HCT116 (cell line): ENCODE results near the gene CARS1. TPM values are rescaled to one million over a fixed set of nuclear protein-coding genes. Genes with fewer than 3 reads are reported as not detected.

Source experiments
- ATAC-seq: fragments of 200-7000 bp; cut with Tn5 transposase; 2 replicates; pipeline ENCODE4 v1.9.1; 2020; ENCODE audit warnings: mild to moderate bottlenecking, moderate library complexity
- BruUV-seq: library from RNA; stranded (reverse); fragments of 400-500 nt; replicated peaks from 2 replicates; lab custom pipeline; 2021; lab: Mats Ljungman, UMichigan
- CTCF ChIA-PET: fragments of 300-600 bp; sonication (Branson Sonifier 250); formaldehyde crosslinking; loops from one replicate; lab custom pipeline; 2021; ENCODE audit warnings: antibody characterized with exemption; lab: Charles Lee
- POLR2A ChIA-PET: fragments of 300-600, 350-600 bp; sonication (Branson Sonifier 250); formaldehyde crosslinking; loops from one replicate; lab custom pipeline; 2021; ENCODE audit warnings: antibody characterized with exemption; lab: Charles Lee
- RAD21 ChIA-PET, 2 experiments: fragments of 300-600 bp; sonication (Branson Sonifier 250); formaldehyde crosslinking; loops; one replicate each; lab custom pipeline; 2023; ENCODE audit warnings: low total read pairs in 2 of 2; ENCODE audit not compliant: uncharacterized antibody in 2 of 2, unreplicated experiment in 2 of 2, low non-redundant PET in 1 of 2; lab: Charles Lee
- DNase-seq: peaks from one replicate; pipeline ENCODE4 v3.0.0-alpha.2; 2010; ENCODE audit warnings: low read depth, low spot score
- H2AFZ ChIP-seq: fragments of 200-600 bp; shearing (Covaris generic), sonication (generic); 2 replicates; pipeline ENCODE4 v1.6.1; 2017; ENCODE audit warnings: low read depth, mixed run types, mixed read lengths, antibody characterized with exemption, low read length; ENCODE audit not compliant: poor library complexity, severe bottlenecking
- H3K27ac ChIP-seq: 2 replicates; pipeline ENCODE4 v1.5.1; 2012; ENCODE audit warnings: low read depth, low read length
- H3K27me3 ChIP-seq: fragments of 200-600 bp; sonication (generic); 2 replicates; pipeline ENCODE4 v1.6.1; 2016; ENCODE audit warnings: mixed run types, low read length, mixed read lengths; ENCODE audit not compliant: insufficient read depth
- H3K36me3 ChIP-seq, 2 experiments: fragments of 200-500 bp in 1 of 2; fragments of 200-600 bp in 1 of 2; sonication (Bioruptor generic) in 1 of 2; sonication (generic) in 1 of 2; 2 replicates each; pipeline versions ENCODE4 v1.5.1 to v1.6.1; 2014 to 2016; ENCODE audit warnings: low read length in 2 of 2, inconsistent platforms in 1 of 2, mixed read lengths in 1 of 2, mixed run types in 1 of 2; ENCODE audit not compliant: insufficient read depth in 2 of 2, control insufficient read depth in 1 of 2
- H3K4me1 ChIP-seq, 2 experiments: fragments of 200-600 bp in 1 of 2; sonication (generic) in 1 of 2; 2 replicates each; pipeline versions ENCODE4 v1.5.1 to v1.6.1; 2012 to 2017; ENCODE audit warnings: low read length in 2 of 2, inconsistent platforms in 1 of 2, mild to moderate bottlenecking in 1 of 2, mixed read lengths in 1 of 2, mixed run types in 1 of 2, moderate library complexity in 1 of 2; ENCODE audit not compliant: insufficient read depth in 2 of 2, control insufficient read depth in 1 of 2
- H3K4me2 ChIP-seq: fragments of 200-600 bp; sonication (generic); 2 replicates; pipeline ENCODE4 v1.6.1; 2017; ENCODE audit warnings: mixed run types, low read length, mixed read lengths
- H3K4me3 ChIP-seq, 2 experiments: fragments of 200-600 bp in 1 of 2; sonication (generic) in 1 of 2; replicated peaks in 1 of 2; 2 replicates each; pipeline ENCODE4 v1.5.1; 2011 to 2016; ENCODE audit warnings: low read length in 2 of 2, control low read depth in 1 of 2, low read depth in 1 of 2, mild to moderate bottlenecking in 1 of 2, mixed read lengths in 1 of 2, mixed run types in 1 of 2
- H3K79me2 ChIP-seq: fragments of 200-600 bp; sonication (generic); 2 replicates; pipeline ENCODE4 v1.6.1; 2017; ENCODE audit warnings: mild to moderate bottlenecking, mixed run types, low read length, moderate library complexity, mixed read lengths; ENCODE audit not compliant: insufficient read depth
- H3K9ac ChIP-seq: fragments of 200-600 bp; sonication (generic); 2 replicates; pipeline ENCODE4 v1.6.1; 2016; ENCODE audit warnings: low read length, mixed read lengths
- H3K9me2 ChIP-seq: fragments of 200-600 bp; sonication (generic), shearing (Covaris generic); 2 replicates; pipeline ENCODE4 v1.6.1; 2017; ENCODE audit warnings: mixed run types, mild to moderate bottlenecking, moderate library complexity; ENCODE audit not compliant: insufficient read depth
- H3K9me3 ChIP-seq, 2 experiments: fragments of 200-500 bp in 1 of 2; fragments of 200-600 bp in 1 of 2; sonication (Bioruptor generic) in 1 of 2; sonication (generic) in 1 of 2; 2 replicates each; pipeline ENCODE4 v1.6.1; 2014 to 2017; ENCODE audit warnings: low read length in 2 of 2, mixed read lengths in 2 of 2, inconsistent platforms in 1 of 2, low read depth in 1 of 2, mild to moderate bottlenecking in 1 of 2, mixed run types in 1 of 2, moderate library complexity in 1 of 2; ENCODE audit not compliant: control insufficient read depth in 1 of 2, insufficient read depth in 1 of 2
- H4K20me1 ChIP-seq: fragments of 200-600 bp; sonication (generic), shearing (Covaris generic); 2 replicates; pipeline ENCODE4 v1.6.1; 2017; ENCODE audit warnings: mixed run types, mild to moderate bottlenecking, moderate library complexity; ENCODE audit not compliant: insufficient read depth
- ELF1 ChIP-seq: IDR thresholded peaks from 2 replicates; pipeline ENCODE4 v1.6.1; 2012; ENCODE audit warnings: low read depth, borderline replicate concordance
- POLR2AphosphoS5 ChIP-seq: IDR thresholded peaks from 2 replicates; pipeline ENCODE4 v1.6.1; 2011; ENCODE audit warnings: mild to moderate bottlenecking, low read depth, low read length, moderate library complexity
- REST ChIP-seq: IDR thresholded peaks from 2 replicates; pipeline ENCODE4 v1.6.1; 2012; ENCODE audit warnings: low read depth
- YY1 ChIP-seq: IDR thresholded peaks from 2 replicates; pipeline ENCODE4 v1.6.1; 2011; ENCODE audit warnings: low read length, low read depth, moderate library complexity, mild to moderate bottlenecking; ENCODE audit not compliant: insufficient replicate concordance; ENCODE audit errors: extremely low read depth
- ZBTB33 ChIP-seq: IDR thresholded peaks from 2 replicates; pipeline ENCODE4 v1.6.1; 2011; ENCODE audit warnings: mild to moderate bottlenecking, low read length, moderate library complexity; ENCODE audit not compliant: insufficient replicate concordance; ENCODE audit errors: extremely low read depth
- intact Hi-C: fragments of 100-400 bp; cut with micrococcal nuclease; formaldehyde crosslinking; loops from 2 replicates; pipeline ENCODE4 v1.10.0; 2022
- total RNA-seq: library from RNA; stranded (reverse); gene quantifications from one replicate; pipeline ENCODE4 v1.2.1, GENCODE V29; 2021; ENCODE audit not compliant: unreplicated experiment

Gene CARS1
- total RNA-seq, 1 experiment from 2014 or later: 124 TPM

GRCh38 chr11:3077846-3078440, 20.7 kb upstream of the CARS1 start:
- no peaks in the 10 kb centered on the region for H4K20me1 ChIP-seq
- no peak overlapping the region for H2AFZ ChIP-seq
- CTCF ChIA-PET: interaction anchor here (0.6 to 1.0 kb wide), 2 partner anchors 12 to 14 kb away, joined by 3 to 4 read pairs; no protein-coding TSS in a partner anchor
- no peaks in the 10 kb centered on the region for H3K9me2 ChIP-seq
- no peaks in the 10 kb centered on the region for H3K27me3 ChIP-seq
- BruUV-seq: no TSS peak
- peaks cover 0 to 9% of the 10 kb centered on the region in 2 experiments; a peak in 2 of 4 replicates for H3K4me1 ChIP-seq
- ATAC-seq (no peak), DNase-seq (no peak)
- H3K9ac ChIP-seq: no peak overlapping the region
- H3K36me3 ChIP-seq: no peaks in the 10 kb centered on the region
- intact Hi-C loops: no loop called here
- no peak overlapping the region for H3K4me2 ChIP-seq
- H3K27ac ChIP-seq: no peak overlapping the region
- RAD21 ChIA-PET: no interaction called here
- no peak overlapping the region for H3K4me3 ChIP-seq
- POLR2A ChIA-PET: no interaction called here
- H3K79me2 ChIP-seq: no peaks in the 10 kb centered on the region
- H3K9me3 ChIP-seq: no peaks in the 10 kb centered on the region
- no peak for TF ChIP-seq ZBTB33
- TF ChIP-seq REST: no peak
- TF ChIP-seq POLR2AphosphoS5: no peak
- TF ChIP-seq YY1: no peak
- TF ChIP-seq ELF1: no peak
